Measurements from ENCODE around the gene EYS.

- TF ChIP-seq ZFP30 (CRISPR knock-in tag; IDR thresholded peaks at IDR 0.05) (peak; percentile 43; the same call in 1 of the 2 replicates), CREB5 (CRISPR knock-in tag; IDR thresholded peaks at IDR 0.05; ENCODE audit: low read depth) (no peak), ZFP3 (CRISPR knock-in tag; IDR thresholded peaks at IDR 0.05) (no peak), SNAI2 (CRISPR knock-in tag; IDR thresholded peaks at IDR 0.05) (no peak), PPARA (CRISPR knock-in tag; IDR thresholded peaks at IDR 0.05; ENCODE audit: borderline replicate concordance) (no peak)
- TF ChIP-seq, protein P1, sequence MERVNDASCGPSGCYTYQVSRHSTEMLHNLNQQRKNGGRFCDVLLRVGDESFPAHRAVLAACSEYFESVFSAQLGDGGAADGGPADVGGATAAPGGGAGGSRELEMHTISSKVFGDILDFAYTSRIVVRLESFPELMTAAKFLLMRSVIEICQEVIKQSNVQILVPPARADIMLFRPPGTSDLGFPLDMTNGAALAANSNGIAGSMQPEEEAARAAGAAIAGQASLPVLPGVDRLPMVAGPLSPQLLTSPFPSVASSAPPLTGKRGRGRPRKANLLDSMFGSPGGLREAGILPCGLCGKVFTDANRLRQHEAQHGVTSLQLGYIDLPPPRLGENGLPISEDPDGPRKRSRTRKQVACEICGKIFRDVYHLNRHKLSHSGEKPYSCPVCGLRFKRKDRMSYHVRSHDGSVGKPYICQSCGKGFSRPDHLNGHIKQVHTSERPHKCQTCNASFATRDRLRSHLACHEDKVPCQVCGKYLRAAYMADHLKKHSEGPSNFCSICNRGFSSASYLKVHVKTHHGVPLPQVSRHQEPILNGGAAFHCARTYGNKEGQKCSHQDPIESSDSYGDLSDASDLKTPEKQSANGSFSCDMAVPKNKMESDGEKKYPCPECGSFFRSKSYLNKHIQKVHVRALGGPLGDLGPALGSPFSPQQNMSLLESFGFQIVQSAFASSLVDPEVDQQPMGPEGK (CRISPR knock-in tag; IDR thresholded peaks at IDR 0.05; ENCODE audit: borderline replicate concordance): no peak
- TF ChIP-seq, protein P2, sequence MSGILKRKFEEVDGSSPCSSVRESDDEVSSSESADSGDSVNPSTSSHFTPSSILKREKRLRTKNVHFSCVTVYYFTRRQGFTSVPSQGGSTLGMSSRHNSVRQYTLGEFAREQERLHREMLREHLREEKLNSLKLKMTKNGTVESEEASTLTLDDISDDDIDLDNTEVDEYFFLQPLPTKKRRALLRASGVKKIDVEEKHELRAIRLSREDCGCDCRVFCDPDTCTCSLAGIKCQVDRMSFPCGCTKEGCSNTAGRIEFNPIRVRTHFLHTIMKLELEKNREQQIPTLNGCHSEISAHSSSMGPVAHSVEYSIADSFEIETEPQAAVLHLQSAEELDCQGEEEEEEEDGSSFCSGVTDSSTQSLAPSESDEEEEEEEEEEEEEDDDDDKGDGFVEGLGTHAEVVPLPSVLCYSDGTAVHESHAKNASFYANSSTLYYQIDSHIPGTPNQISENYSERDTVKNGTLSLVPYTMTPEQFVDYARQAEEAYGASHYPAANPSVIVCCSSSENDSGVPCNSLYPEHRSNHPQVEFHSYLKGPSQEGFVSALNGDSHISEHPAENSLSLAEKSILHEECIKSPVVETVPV (CRISPR knock-in tag; IDR thresholded peaks at IDR 0.05): no peak
These were observed 1153.7 kb downstream of the EYS start for GRCh38 chr6:64553249-64553786.

All from SK-N-SH treated with all-trans-retinoic acid at 6 μM for 48 hours (cell line).